ENCODE results near the gene ADAM10. TPM values are rescaled to one million over a fixed set of nuclear protein-coding genes. Genes with fewer than 3 reads are reported as not detected.

The ADAM10 gene
- total RNA-seq, 1 experiment from 2014 or later, result 159 TPM

- Mint-ChIP-seq H3K27ac (no peak overlapping the region), H3K36me3 (ENCODE audit: insufficient read depth in 1 of 3, low read depth in 3 of 3) (peaks cover 0 to 8% (median 1%) of the 10 kb centered on the region in 3 experiments; a peak in 4 of 7 replicates), H3K4me1 (peaks cover 3% of the 10 kb centered on the region in 2 experiments; a peak in 2 of 4 replicates), H3K27me3 (ENCODE audit: low read depth) (no peaks in the 10 kb centered on the region), H3K4me3 (no peak overlapping the region), H3K9me3 (no peaks in the 10 kb centered on the region)
- Histone ChIP-seq H4K8ac (replicated peaks; ENCODE audit: insufficient read length, low read depth, low read length) (no peak overlapping the region), H2AK5ac (ENCODE audit: insufficient read length, low read length) (no peak overlapping the region), H3K27ac (ENCODE audit: insufficient read length, low read depth, low read length) (no peak overlapping the region), H4K20me1 (ENCODE audit: control insufficient read depth, insufficient read depth, insufficient read length) (no peaks in the 10 kb centered on the region), H3K56ac (ENCODE audit: insufficient read length, low read depth, low read length) (no peak overlapping the region), H4K5ac (ENCODE audit: insufficient read length, low read depth, low read length) (no peak overlapping the region), H2BK5ac (ENCODE audit: insufficient read length, low read length) (no peak overlapping the region), H4K91ac (ENCODE audit: insufficient read length, low read depth, low read length) (no peak overlapping the region), H3K9ac (ENCODE audit: extremely low read depth, insufficient read length, low read length) (no peak overlapping the region), H3K4me2 (ENCODE audit: insufficient read depth, insufficient read length, low read length) (no peak overlapping the region), H3K23ac (ENCODE audit: insufficient read length, low read depth, low read length) (no peak overlapping the region), H2BK15ac (ENCODE audit: low read depth, low read length) (no peak overlapping the region), H2BK12ac (ENCODE audit: insufficient read length, low read depth, low read length) (no peak overlapping the region), H3K9me3 (ENCODE audit: control insufficient read depth, low read depth, low read length) (no peaks in the 10 kb centered on the region), H3K23me2 (ENCODE audit: insufficient read length, low read depth, low read length, poor library complexity, severe bottlenecking) (no peaks in the 10 kb centered on the region), H3K4me1 (ENCODE audit: insufficient read depth, low read length) (no peaks in the 10 kb centered on the region), H3K27me3 (ENCODE audit: insufficient read depth, low read length) (no peaks in the 10 kb centered on the region), H3K79me1 (ENCODE audit: insufficient read depth, low read depth, low read length, poor library complexity, severe bottlenecking) (no peaks in the 10 kb centered on the region), H2BK20ac (ENCODE audit: low read depth, low read length, poor library complexity, severe bottlenecking) (no peak overlapping the region), H2BK120ac (ENCODE audit: low read depth, low read length, poor library complexity, severe bottlenecking) (no peak overlapping the region), H3K14ac (ENCODE audit: insufficient read depth, low read length) (no peak overlapping the region), H3K4ac (ENCODE audit: low read depth, low read length) (no peak overlapping the region), H2AFZ (ENCODE audit: low read length) (no peak overlapping the region), H3K79me2 (ENCODE audit: insufficient read depth, low read length) (no peaks in the 10 kb centered on the region), H3T11ph (ENCODE audit: low read length) (no peak overlapping the region), H3K18ac (ENCODE audit: insufficient read length, low read depth, low read length) (no peak overlapping the region)
- WGBS (ENCODE audit: extremely low coverage, insufficient read length, low lambda C conversion rate), result no CpG with 5 or more reads among the region's 2 CpGs
- DNase-seq, result no peak
- no peak for TF ChIP-seq CTCF (conservative IDR thresholded peaks at IDR 0.05)
Observed at GRCh38 chr15:58649175-58649574, 100.3 kb downstream of the ADAM10 start.

Measured in H9 (cell line).